GM12875 (cell line): Measurements from ENCODE around the gene SEMA4A.
"Not testable (repeated sequence)": the region's sequence is repeated elsewhere in the genome, so short reads cannot be mapped to it uniquely, and the experiment has no call there.

Experiments
- H3K4me3 ChIP-seq: one replicate; pipeline ENCODE4 v1.5.1; 2011; ENCODE audit warnings: low read depth, low read length, control low read depth
- CTCF ChIP-seq: IDR thresholded peaks from 2 replicates; pipeline ENCODE4 v1.5.1; 2011; ENCODE audit warnings: low read depth, mild to moderate bottlenecking, control low read depth, inconsistent platforms, low read length, moderate library complexity, borderline replicate concordance; ENCODE audit not compliant: insufficient read depth

SEMA4A gene

GRCh38 chr1:156115514-156116374 lies 37.6 kb upstream of the SEMA4A start:
- H3K4me3 ChIP-seq: peak overlapping the region; percentile 83
- TF ChIP-seq CTCF: no peak

GRCh38 chr1:156116731-156117130 lies 36.7 kb upstream of the SEMA4A start:
- not testable (repeated sequence) for H3K4me3 ChIP-seq

- TF ChIP-seq CTCF: no peak
- no peak overlapping the region for H3K4me3 ChIP-seq
These were observed 35.8 kb upstream of the SEMA4A start for GRCh38 chr1:156117414-156118176.

- TF ChIP-seq CTCF: no peak
- no peak overlapping the region for H3K4me3 ChIP-seq
These were observed 35.1 kb upstream of the SEMA4A start for GRCh38 chr1:156118177-156118868.

GRCh38 chr1:156119503-156120209 lies 33.7 kb upstream of the SEMA4A start:
- peak; percentile 27; the same call in 1 of the 2 replicates for TF ChIP-seq CTCF
- no peak overlapping the region for H3K4me3 ChIP-seq

- no peak overlapping the region for H3K4me3 ChIP-seq
- no peak for TF ChIP-seq CTCF
These were observed 33.1 kb upstream of the SEMA4A start for GRCh38 chr1:156120318-156120717.

- not testable (repeated sequence) for H3K4me3 ChIP-seq
These were observed 32.4 kb upstream of the SEMA4A start for GRCh38 chr1:156121005-156121404.
